Stimulated activated CD8-positive, alpha-beta memory T cell treated with anti-CD3 and anti-CD28 coated beads, Interleukin-7, amount 100 ng/mL, for 4 hours (primary cell): Measurements from ENCODE around the gene CARD14.
"Not testable (repeated sequence)": the region's sequence is repeated elsewhere in the genome, so short reads cannot be mapped to it uniquely, and the experiment has no call there.

Source experiments
- DNase-seq, 2 donors: peaks; one replicate each; pipeline ENCODE4 v3.0.0-alpha.2; 2020; ENCODE audit warnings: low read depth in 2 of 2

CARD14 gene

DNA sequence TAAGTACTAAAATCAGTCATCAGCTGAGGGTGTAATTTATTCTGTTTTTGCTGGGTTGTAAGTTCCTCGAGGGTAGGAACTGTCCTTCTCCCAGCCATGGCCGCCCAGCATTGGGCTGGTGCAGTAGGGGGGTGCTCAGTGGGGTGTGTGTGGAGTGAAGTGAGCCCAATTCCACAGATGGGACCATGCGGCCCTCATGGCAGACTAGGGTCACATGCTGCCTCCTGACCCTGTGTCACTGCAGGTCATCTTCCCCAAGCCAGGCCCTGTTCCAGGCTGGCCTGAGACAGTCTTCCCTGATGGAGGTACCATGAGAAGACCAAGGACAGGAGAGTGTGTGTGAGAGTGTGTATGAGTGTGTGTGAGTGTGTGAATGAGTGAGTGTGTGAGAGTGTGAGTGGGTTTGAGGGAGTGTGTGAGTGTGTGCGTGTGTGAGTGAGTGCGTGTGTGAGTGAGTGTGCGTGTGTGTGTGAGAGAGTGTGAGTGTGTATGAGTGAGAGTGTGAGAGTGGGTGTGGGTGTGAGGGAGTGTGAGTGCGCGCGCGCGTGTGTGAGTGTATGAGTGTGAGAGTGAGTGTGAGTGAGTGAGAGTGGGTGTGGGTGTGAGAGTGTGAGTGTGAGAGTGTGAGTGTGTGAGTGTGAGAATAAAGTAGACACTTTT is 54.1 kb downstream of the CARD14 start:
- no peak for DNase-seq

DNA sequence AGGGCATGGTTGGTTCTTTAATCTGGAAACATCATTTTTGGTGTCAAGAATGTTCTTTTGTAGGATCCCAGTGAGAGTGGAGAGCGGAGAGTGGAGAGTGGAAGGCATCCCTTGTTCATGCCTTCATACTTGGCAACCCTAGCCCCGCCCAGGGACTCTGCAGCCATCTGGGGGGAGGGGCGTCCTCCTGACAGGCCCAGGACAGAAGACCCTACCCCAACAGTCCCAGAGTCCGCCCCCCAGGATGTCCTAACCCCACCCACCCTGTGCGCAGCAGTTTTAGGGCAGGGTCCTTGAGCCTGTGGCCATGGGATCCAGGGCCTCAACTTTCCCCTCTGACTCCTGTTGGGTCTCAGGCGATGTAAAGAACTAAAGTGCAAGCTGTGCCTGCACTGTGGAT is 54.9 kb downstream of the CARD14 start:
- no peak for DNase-seq

DNA sequence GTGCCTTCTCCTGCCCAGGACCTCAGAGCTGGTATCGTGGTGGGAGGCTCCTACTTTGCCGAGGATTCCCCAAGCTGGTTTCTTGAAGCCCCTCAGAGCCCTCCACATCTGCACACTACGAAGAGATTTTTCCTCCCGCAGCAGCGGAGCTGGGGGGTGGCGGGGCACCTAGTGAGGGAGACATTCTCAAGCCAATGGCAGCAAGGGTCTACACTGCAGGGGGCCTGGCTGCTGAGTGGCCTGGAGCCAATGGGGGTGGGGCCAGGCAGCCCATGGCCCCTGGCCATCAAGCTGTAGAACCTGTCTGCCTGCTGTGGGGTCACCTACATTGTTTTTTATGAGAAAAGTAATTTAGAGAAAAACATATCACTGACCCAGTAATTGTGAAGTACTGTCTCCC is 55.4 kb downstream of the CARD14 start:
- DNase-seq, result no peak

DNA sequence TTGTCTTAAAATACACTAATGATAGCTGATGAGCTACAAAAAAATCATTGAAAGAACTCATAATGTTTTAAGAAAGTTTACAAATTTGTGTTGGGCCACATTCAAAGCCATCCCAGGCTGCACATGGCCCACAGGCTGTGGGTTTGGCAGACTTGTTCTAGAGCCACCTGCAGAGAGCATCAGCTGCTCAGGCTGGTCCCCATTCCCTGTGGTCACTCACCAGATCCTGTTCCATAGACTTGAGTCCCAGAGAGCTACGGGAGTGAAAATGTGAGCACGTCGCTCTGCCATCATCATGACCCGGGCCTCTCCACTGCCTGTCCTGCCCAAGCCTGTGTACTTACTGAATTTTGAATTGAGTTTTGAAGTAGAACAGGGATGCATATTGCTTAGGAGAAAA is 57.3 kb downstream of the CARD14 start:
- DNase-seq, result no peak

DNA sequence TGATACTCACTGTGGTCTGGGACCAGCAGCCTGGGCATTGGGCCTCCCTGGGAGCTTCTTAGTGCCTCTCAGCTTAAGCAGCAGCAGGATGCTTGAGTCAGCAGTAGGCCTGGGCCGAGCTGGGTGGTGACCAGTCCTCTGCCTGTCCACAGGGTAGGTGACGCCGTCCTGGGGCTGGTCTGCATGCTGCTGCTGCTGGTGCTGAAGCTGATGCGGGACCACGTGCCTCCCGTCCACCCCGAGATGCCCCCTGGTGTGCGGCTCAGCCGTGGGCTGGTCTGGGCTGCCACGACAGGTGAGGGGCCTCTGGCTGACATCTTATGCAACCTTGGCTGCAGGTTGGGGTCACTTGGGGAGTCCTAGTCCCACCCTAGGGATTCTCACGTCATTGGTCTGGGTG is 57.8 kb downstream of the CARD14 start:
- no peak for DNase-seq

DNA sequence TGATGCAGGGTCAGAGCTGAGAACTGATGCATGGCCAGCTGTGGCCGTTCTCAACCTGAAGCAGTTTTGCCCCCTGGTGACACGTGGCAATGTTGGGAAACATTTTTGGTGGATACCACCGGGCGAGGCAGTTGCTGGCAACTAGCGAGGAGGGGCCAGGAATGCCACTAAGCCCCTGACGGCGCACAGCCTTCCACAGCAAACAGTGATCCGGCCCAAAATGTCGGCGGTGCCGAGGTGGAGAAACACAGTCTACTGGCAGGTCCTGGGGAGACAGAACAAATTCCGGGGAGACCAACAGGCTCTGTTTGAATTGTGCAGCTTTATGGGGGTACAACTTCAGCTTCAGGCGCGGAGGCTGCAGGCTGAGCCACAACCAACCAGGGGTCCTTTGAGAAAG is 58.6 kb downstream of the CARD14 start:
- DNase-seq, result no peak

DNA sequence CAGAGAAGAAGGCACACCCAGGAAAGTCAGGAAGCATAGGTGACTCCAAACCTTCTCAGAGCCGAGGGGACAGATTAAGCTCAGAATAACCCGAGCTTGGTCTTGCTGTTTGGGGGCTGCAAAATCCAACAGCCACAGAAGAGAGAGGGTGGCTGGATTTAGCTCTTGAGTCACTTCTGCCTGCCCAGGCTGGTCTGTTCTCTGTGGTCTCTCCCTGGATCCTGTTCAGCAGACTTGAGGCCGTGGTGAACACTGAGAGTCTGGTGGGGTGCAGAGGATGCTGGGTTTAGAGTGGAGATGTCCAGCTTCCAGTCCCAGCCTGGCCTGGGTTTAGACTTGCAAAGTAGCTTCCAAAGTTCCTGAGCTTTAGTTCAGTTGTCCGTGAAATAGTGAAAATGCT is 59.2 kb downstream of the CARD14 start:
- DNase-seq, result no peak

DNA sequence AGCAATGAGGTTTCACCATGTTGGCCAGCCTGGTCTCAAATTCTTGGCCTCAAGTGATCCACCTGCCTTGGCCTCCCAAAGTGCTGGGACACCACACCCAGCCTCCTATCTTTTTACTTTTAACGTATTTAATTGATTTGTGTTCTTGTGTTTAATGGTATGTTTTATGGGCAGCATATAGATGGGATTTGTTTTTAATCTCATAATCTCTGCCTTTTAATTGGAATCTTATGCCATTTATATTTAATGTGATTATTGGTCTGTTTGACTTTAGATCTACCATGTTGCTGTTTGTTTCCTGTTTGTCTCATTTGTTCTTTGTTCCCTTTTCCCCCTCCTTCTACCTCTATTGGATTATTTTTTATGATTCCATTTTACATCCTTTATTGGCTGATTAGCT is 62.6 kb downstream of the CARD14 start:
- no peak for DNase-seq

DNA sequence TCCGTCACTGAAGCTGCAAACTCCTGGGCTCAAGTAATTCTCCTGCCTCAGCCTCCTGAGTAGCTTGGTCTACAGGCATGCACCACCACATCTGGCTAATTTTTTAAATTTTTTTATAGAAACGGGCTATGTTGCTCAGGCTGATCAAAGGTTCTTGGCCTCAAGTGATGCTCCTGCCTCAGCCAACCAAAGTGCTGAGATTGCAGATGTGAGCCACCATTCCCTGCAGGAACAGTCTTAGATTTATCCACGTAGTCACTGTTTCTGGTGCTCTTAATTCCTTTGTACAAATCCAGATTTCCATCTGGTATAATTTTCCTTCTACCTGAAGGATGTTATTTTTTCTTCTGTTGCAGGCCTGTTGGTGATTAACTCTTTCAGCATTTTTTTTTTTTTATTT is 63.4 kb downstream of the CARD14 start:
- no peak for DNase-seq

DNA sequence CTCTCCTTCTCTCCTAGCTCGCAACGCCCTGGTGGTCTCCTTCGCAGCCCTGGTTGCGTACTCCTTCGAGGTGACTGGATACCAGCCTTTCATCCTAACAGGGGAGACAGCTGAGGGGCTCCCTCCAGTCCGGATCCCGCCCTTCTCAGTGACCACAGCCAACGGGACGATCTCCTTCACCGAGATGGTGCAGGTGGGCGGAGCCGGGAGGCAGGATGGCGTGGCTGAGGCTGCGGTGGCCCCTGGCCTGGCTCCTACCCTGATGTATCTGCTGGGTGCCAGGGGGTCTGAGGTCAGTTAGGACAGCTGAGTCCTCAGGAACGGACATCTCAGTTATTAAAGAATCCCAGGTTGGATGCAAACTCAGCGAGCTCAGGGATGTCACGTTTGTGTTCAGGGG is 67.1 kb downstream of the CARD14 start:
- DNase-seq, result no peak

DNA sequence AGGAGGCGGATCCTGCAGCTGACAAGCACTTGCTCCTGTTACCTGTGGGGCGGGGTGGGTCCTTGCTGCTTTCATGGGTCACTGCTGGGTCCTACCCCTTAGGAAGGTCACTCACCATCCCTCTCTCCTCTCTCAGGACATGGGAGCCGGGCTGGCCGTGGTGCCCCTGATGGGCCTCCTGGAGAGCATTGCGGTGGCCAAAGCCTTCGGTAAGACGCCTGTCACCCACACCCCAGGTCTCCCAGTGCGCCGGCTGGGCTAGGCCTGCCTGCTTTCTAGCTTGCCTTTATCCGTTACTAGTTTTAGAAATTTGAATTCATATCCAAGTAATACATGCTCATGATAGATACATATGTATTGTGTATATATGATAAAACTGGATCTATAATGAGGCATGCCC is 67.6 kb downstream of the CARD14 start:
- DNase-seq, result no peak

DNA sequence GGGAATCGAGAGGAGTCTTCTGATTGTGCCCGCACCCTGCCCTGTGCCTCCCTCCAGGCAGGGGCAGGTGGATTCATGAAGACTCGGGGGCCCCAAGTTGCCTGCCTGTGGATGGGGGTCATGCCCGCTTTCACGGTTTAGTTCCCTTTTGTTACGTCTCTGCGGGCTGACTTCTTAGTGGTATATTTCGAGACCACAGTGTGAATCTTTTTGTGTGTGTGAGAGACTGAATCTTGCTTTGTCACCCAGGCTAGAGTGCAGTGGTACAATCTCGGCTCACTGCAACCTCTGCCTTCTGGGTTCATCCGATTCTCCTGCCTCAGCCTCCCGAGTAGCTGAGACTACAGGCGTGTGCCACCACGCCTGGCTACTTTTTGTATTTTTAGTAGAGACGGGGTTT is 72.7 kb downstream of the CARD14 start:
- no peak for DNase-seq

DNA sequence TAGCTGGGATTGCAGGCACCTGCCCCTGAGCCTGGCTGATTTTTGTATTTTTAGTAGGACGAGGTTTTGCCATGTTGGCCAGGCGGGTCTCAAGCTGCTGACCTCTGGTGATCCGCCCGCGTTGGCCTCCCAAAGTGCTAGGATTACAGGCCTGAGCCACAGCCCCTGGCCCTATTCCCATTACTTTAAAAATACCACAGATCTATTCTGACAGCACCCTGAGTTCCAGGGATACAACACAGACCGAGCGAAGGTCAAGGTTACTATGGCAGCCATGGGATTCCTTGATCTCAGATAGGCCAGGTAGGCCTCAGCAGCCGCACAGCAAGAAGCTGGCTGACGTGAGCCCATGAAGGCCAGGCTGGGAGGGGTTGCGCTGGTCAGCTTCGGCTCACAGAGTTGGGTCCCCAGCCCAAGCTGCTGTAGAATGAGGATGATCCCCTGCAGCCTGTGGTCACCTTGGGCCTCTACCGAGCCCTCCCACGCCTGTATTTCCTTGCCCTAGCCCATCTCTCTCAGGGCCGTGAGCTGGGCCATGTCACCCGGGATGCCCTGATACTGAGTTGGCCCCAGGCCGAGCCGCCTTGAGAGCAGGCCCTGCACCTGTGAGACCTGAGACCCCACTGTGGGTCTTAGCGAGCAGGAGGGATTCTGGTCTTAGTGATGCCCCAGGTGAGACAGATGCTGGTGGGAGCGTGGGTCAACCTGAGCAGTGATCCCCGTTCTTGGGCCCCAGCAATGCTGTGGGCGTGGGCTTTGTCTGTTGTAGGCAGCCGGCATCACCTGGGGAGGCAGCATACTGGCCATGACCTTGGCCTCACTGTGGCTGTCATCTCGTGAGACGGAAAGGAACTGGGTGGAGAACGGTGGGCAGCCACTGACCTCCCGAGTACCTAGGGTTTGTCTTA is 74.0 kb downstream of the CARD14 start:
- DNase-seq, result no peak

DNA sequence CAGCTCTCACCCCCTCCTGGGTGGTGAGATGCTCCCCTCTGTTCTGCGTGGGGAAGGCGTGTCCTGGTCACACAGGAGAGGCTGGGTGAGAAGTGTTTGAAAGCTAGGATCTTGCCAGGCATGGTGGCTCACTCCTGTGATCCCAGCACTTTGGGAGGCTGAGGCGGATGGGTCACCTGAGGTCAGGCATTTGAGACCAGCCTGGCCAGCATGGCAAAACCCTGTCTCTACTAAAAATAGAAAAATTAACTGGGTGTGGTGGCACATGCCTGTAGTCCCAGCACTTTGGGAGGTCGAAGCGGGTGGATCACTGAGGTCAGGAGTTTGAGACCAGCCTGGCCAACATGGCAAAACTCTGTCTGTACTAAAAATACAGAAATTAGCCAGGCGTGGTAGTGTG is 74.6 kb downstream of the CARD14 start:
- not testable (repeated sequence) for DNase-seq

DNA sequence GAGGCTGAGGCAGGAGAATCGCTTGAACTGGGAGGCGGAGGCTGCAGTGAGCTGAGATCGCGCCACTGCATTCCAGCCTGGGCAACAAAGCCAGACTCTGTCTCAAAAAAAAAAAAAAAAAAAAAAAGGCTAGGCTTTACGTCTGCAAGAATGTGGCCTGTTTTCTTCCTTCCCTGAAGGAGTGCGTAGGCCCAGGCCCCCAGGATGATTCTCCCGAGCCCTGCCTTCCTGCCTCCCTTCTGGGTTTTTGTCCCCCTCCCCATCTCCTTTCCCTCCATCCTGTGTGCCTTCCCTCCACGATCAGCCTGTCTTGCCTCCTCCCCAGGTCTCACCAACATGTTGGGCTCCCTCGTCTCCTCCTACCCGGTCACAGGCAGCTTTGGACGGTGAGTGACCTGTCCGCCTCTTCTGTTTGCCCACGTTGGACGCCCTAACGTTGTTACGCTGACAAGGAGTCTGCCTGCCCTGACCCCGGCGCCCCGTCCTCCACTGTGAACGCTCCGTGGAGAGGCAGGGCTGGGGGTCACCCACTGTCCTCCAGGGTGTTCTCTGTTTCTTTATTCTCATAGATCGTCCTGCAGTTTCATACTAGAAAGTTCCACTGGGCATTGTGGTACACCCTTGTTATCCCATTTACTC is 75.2 kb downstream of the CARD14 start:
- DNase-seq, result no peak

DNA sequence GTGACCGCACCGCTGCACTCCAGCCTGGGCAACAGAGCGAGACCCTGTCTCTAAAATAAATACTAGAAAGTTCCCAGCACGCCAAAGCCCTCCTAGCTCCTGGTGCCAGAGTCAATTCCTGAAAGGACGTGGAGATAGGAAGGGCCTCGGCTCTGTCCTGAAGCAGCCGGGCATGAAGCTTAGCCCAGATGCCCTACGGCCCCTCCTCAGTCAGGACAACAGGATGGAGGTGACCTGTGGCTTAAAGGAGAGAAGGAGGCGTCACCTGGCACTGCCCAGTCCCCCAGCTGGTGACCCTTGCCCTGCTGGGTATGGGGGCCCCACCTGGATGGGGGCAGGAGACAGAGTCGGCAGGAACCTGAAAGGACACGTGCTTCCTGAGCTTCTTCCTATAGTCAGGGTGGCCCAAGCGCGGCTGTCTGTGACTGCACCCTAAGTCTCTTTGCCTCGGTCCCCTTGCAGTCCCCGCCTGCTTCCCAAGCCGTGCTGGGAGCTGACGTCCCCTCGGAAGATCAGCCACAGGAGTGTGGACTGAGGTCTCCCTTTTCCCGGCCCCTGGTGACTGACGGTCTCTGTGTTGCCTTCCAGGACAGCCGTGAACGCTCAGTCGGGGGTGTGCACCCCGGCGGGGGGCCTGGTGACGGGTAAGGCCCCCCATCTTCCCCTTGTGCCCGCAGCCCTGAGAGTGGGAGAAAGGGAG is 75.9 kb downstream of the CARD14 start:
- no peak for DNase-seq

DNA sequence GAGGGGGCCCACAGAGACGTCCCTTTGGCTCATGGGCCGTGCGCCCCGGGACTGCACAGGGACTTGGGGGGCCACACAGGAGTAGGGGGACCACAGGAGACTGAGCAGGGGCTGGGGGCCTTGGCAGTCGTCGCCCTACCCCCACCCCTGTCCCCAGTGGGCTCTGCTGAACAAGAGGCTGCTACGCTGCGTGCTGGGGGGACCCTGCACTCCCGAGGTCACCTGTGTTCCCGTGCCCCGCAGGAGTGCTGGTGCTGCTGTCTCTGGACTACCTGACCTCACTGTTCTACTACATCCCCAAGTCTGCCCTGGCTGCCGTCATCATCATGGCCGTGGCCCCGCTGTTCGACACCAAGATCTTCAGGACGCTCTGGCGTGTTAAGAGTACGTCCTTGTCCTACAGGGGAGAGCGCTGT is 76.4 kb downstream of the CARD14 start:
- no peak for DNase-seq

DNA sequence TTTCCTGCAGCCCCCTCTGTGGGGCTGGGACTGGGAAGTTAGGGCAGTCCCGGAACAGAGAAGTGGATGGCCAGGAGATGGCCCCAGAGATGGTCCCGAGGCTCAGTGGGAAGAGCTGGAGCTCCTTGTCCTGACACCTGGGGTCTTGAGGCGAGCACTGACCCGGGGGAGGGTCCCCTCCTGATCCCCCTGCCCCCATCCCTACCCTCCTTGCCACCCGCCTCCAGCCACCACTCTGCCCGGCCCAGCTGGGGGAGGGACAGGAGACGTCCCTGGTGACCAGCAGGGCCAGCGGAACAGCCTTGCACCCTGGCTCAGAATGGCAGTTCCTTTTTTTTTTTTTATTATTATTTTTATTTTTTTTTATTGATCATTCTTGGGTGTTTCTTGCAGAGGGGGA is 76.9 kb downstream of the CARD14 start:
- no peak for DNase-seq

DNA sequence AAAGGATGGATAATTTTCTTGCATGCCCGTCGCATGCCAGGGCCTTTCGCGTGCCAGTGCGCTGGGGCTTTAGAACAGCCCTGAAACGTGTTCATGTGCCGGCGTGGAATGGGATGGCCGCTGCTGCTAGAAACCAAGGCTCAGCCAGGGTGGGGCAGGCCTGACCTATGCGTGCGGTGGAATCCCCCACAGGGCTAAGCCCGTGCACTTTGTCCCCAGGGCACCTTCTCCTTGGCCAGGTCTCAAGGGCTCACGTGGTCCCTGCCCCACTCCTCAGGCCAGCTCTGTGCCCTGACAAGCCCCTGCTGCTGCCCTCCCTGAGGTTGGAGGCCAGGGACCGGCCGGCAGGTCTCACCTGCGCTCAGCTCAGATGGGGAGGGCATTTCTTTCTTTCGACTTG is 77.7 kb downstream of the CARD14 start:
- DNase-seq, result no peak

DNA sequence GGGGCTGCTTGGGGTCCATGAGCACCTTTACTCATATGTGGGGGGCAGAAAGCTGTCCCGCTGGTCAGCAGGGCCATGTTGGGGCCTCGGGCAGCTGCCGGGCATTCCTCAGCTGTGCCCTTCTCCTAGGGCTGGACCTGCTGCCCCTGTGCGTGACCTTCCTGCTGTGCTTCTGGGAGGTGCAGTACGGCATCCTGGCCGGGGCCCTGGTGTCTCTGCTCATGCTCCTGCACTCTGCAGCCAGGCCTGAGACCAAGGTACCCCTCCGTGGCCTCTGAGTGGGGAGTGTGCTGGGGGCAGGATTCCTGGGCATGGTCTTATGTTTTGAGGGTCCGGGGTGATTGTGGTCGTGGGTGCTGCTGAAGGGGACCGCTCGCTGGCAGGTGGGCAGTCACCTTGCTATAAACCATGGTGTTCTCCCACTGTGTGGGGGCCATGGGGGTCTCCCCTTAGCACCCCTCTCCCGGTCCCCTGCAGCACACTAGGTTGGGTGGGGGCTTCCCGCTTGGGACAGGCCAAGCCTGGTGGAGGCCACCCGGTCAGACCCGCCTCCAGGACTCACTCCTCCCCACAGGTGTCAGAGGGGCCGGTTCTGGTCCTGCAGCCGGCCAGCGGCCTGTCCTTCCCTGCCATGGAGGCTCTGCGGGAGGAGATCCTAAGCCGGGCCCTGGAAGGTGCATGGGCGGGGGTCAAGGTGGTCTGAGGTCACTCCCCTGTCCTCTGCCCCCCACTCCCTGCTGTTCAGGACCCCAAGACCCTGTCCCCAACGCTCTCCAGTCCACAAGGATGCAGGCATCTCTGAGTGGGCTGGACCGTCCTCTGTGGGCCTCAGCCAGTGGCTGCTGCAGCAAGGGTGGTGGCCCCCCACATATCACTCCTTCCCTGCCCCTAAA is 78.4 kb downstream of the CARD14 start:
- DNase-seq, result no peak
